Cerebellar nuclear complex (tissue), 1 donor: ENCODE results near the gene KSR1.
"Not testable (repeated sequence)": the region's sequence is repeated elsewhere in the genome, so short reads cannot be mapped to it uniquely, and the experiment has no call there.

ENCODE experiments used
- DNase-seq, 2 experiments: peaks; one replicate each; lab custom pipeline; 2025; lab: John Stamatoyannopoulos, UW

Gene KSR1

DNA sequence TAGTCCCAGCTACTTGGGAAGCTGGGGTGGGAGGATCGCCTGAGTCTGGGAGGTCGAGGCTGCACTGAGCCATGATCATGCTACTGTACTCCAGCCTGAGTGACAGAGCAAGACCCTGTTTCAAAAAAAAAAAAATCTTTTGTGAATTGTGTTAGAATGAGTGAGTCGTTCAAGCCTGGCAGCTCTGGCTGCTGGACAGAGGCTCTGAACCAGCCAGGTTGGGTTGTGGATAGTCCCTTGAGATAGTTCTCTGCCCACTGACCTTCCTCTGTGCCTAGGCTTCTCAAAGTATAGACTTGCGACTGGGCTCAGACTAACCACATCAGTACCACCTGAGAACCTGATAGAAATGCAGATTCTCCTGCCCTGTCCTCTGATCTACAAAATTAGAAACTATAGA, 2.2 kb upstream of the KSR1 start:
- DNase-seq = no peak

DNA sequence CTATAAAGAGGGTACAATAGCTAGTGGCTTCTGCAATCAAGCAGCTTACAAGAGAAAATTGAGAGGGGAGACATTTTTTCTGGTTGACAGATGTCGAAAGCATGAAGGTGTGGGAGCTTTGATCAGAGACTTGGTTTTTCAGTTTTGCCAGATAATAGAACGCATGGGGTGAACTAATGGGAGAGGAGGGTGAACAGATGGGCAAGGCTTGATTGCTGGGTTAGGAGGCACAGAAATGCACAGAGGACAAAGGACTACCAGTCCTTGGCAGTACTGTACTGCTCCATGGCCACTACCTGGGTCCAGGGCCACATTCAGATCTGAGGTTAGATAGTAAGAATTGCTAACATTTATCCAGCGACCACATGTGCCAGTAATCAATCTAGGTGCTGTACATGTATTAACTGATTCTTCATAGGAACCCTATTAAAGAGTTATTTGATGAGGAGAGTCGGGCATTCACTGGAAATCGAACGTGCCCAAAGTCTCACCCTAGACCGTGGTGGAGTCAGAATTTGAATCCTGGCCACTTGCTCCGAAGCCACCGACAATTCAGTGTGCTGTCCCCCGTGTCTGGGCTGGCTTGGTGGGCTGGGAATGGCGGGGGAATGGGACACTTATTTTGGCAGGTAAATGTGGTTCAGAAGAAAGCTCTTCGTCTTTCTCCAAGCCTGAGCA, 873 bp upstream of the KSR1 start:
- no peak for DNase-seq

DNA sequence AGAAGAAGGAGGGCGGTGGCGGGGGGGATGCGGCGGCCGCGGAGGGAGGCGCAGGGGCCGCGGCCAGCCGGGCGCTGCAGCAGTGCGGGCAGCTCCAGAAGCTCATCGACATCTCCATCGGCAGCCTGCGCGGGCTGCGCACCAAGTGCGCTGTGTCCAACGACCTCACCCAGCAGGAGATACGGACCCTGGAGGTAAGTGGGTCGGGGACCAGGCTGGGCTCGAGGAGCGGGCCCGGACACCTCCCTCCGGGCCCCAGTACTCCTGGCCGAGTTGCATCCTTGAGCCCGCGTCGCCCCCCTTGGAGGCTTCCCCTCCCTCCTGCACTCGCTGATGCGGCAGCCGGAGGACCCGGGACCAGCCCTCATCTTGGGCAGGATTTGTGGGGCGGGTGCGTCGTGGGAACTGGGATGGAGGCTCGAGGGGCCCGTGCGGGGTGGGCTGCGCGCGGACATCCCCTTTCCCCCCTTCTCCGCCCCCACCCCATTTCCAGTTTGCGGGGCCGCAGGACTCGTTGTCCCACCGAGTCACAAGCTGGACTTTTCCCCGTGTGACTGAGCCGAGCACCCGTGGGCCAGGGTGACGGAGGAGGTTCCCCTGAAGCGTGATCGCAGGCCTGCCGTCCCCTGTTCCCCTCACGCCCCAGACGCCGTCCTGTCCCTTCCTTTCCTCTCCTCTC, 572 bp downstream of the KSR1 start:
- DNase-seq = no peak

DNA sequence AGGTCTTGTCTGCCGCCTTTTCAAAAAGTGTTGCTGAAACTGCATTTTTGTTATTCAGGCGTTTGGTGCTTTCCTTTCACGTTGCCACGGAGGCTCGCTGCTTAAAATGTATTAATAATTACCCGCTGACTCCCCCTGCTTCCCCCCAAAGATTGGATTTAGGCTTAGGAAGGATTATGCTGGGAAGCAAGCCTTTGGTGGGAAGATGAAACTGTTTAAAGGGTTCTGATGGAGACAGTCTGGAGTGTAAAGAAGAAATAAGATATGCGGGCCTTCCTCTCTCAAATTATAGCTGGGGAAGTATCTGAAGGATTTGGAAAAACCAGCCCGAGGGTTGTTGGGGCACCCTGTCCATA, 1.1 kb downstream of the KSR1 start:
- no peak for DNase-seq

DNA sequence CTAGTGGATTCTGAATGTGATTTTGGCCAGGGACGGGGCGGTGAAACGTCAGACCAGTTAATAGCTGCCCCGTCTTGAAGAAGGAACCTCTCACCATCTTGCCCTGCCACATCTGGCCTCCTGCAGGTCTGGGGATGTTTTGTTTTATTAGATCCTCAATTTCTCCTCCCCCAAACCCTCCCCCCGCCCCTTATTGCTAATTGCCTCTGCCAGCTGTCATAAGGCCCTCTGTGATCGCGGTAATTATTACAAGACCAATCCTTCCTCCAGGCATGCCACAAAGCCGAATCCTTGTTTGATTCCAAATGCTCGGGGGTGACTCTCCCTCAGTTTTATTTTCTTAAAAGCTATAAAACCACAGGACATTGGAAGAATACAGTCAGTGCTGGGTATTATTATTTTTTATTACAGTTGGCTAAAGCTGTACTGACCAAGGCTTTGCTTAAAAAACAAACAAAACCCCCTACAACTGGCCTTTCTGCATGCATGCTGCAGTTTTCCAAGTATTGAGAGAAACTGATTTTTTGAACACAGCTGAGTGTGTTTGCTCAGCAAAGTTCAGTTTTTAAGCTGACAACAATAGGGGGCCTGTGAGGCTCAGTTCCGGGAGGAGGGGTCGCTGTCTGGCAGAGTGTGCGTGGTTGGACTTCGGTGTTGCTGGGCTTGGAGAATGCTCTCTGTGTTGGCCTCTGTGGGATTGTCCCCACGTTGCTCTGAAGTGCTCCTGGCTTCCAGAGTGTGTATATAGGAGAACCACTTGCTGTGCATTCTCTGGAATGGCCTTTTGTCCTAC, 1.7 kb downstream of the KSR1 start:
- DNase-seq = no peak

DNA sequence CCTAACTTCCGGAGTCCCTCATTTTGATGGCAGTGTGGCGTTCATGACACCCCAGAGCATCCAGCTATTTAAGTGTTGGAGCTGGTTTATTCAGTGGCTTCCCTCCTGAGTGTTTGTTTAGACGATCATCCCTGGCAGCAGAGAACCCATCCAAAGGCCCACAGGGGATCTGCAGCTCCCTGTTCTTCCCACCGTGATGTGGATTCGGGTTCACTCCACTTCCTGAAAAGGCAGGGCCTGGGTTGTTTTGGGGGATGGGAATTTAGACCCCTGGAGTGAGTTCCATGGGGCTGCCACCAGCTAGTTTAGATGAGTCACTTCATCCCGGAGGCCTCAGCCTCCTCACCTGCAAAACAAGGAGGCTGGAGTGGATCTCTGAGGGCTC, 2.3 kb downstream of the KSR1 start:
- DNase-seq = no peak

DNA sequence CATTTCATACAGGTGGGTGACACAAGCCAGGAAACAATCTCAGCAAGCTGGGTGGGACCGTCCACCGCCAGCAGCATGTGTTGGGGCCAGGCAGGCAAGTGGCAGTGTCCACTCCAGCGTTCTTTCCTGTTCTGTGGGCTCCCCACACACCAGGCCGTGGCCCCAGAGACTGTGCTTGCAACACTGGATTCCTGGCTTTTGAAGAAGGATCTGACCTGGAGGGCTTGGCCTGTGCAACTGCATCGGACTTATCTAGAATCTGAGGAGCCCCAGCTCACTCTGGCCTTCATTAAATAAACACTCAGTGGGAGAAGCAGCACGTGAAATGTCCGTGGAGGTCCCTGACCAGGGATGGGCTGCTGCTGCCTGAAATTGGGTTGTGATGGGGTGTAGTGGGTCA, 3.2 kb downstream of the KSR1 start:
- no peak for DNase-seq

DNA sequence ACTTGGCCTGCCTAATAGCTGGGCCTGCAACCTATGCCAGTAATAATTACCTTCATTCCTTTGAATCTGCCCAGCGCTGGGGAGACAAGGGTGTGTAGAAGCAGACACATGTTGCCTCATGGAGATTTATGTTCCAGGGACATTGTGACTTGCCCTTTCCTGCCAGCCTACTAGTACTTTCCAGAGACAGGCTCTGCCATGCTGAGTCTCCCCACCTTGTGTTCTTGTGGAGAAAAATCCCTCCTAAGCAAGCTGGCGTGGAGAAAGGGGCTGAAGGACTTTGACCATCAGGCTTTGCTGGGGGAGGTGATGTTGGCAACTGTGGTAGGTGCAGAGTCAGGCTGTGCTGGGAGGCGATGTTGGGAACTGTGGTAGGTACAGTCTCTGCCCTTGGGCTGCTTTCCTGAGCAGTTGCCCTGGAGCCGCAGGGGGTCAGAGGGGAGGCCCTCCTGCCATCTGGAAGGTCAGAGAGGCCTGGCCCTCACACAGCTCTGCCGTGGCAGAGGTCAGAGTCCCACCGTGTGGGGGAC, 4.0 kb downstream of the KSR1 start:
- no peak for DNase-seq

DNA sequence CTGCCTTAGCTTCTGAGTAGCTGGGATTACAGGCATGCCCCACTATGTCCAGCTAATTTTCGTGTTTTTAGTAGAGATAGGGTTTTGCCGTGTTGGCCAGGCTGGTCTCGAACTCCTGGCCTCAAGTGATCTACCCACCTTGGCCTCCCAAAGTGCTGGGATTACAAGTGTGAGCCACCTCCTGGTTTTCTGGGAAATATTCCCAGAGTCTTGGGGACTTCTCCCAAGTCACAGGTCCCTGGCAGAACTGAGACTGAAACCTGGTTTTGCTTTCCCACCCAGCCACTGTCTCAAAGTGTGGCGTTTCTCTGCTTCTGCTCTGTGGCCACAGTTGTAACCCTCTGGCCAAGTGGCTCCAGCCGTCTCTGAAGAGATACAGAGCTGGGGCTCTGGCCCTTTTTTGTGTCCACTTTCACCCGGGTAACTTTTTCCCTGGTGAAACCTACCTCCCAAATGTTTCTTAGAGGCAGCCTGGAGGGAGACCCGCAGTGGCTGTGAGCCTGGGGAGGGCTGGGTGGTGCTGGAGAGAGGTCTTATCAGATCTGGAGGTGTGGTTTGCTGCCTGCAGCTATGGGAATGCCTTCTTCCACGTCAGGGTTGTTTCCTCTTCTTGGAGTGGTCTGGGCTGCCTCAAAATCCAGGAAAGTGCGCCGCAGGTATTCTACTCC, 5.1 kb downstream of the KSR1 start:
- DNase-seq = no peak

DNA sequence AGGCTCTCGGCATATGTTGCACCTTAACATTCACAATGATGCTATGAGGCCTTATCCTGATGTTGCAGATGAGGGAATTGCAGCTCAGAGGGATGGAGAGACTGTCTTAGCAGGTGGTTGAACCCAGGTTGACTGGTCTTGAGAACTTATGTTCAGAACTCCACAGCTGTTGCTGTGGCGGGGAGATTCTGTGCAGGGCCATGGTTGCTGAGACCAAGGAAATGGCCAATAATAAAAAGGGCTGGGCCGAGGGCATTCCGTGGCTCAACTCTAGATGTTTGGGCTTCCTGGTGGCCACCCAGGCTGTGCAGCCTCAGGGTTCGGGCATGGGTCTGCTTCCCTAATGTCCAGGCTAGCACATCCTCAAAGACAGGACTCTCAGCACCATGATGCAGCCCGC, 5.9 kb downstream of the KSR1 start:
- DNase-seq = no peak

DNA sequence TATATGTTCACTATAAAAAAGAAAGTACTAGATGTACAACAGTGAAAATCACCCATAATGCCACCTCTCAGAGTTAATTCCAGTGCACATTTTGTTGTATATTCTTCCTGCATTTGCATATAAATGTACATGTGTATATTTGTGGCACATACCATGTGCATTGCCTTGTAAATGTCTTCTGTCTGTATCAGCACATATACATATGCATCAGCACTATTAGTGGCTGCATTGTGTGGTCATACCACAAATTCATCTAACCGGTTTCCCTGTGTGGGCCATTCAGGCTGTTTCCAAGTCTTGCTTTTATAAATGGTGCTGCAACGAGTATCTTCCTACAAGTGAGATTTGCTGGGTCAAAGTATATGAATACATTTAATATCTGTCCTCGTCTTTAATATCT, 6.5 kb downstream of the KSR1 start:
- no peak for DNase-seq

DNA sequence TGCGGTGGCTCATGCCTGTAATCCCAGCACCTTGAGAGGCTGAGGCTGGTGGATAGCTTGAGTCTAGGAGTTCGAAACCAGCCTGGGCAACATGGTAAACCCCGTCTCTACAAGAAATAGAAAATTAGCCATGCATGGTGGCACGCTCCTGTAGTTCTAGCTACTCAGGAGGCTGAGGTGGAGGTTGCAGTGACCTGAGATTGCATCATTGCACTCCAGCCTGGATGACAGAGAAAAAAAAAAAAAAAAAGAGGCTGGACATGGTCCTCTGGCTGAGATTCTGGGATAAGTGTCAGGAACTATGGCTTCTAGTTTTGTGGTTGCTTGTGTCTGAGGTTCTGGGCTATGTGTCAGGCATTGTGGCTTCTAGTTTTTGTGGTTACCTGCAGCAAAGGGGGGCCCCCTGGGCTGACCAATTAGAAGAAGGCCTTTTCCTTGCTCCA, 7.0 kb downstream of the KSR1 start:
- DNase-seq = no peak

DNA sequence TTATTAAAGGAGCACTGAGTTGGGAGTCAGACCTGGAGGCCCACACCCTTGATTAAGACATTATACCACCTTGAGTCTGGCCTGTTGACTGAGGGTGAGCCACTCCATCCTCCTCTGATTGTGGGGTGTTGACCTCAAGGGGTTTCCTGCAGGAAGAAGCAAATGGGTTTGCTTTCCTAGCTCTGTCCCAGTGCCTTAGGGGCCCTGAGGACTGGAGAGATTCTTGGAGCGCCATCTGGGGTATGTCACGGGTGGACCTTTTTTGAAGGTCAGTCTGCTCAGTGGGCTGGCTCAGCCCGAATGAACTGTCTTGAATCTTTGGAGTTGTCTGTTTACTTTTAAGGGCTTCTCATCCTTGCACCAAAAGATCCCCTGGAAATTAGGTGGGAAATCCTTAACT, 7.8 kb downstream of the KSR1 start:
- not testable (repeated sequence) for DNase-seq

DNA sequence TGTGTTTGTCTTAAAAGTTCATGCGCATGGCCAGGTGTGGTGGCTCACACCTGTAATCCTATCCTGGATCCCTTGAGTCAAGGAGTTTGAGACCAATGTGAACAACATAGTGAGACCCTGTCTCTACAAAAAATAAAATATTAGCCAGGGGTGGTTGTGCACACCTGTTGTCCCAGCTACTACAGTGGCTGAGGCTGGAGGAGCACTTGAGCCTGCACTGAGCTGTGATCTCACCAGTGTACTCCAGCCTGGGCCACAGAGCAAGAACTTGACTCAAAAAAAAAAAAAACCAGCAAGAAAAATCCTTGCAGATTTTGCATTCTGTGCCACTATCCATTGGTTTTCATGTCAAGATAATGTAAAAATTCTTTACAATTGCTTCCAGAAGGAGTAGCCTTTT, 8.2 kb downstream of the KSR1 start:
- DNase-seq = no peak

DNA sequence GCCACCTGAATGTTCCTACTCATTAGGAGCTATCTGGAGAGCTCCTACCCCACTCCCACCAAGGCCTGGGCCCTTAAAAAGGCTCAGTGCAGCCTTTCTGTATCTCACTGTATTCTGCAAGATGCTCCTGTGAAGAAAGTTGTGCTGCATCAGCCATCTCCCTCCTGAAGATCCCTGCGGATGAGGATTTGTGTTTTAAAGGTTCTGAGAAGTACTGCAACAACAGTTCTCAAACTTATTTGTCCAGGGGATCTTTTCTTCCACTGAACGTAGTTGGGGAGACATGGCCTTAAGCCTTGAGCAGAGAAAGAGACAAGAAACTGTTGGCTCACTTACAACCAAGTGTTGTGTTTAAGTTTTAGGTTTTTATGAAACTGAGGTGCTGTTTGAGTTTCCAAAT, 9.6 kb downstream of the KSR1 start:
- not testable (repeated sequence) for DNase-seq

DNA sequence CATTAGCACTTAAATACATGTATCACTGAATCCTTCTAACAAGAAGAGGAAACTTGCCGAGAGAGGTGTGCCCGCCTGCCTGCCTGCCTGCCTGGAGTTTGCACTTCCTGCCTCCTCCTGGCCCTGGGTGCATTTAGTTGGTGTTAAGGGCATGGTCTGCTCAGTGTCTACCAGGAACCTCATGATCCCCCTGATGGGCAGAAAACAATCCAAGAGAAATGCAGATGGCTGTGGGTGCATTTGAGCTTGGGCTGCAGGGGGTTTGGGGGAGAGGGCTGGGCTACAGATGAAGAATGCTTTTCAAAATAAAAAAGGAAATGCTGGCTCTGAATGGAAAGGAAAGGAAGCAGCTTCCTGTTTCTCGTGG, 10.1 kb downstream of the KSR1 start:
- no peak for DNase-seq

DNA sequence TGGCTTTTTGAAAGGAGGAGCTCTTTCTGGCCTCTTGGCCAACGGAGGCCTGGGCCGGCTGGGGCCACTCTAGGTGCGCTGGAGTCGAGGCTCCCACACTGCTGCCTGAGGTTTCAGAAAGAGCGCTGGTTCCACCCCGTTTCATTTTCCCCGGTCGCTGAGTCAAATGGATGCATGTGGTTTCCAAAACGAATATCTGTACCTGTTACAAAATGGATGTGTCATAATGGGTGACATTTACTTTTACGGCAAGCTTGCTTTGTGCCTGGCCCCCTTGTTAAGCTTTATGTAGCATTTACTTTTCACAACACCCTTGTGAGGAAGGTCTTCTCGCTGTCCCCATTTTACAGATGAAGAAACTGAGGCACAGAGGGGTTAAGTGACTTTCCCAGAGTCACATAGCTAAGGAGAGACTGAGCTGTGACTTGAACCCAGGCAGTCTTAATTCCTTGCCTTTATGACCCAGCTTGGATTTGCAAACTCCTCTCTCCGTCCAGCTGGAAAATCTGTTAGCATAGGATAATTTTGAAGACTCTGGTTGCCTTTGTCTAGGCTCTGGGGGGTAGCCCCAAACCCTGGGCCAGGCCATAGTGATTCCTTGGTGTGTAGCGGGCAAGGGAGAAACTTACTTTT, 10.6 kb downstream of the KSR1 start:
- DNase-seq = no peak

DNA sequence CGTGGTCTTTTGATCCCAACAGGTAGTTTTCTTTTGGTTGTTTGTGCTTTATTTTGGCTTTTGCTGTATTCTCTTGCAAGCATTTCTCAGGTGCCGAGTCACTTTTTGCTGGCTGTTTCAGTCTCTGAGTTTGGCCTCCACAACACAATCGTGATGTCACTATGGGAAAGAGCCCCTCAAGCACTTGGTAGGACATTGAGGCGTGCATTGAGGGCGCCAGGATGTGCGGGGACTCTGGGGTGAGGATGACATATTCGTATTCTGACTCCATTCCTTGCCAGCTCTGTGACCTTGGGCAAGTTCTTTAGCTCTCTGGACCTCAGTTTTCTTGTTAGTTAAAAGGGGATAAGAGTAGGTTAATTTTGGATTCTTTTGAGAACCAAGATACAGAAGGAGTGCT, 13.0 kb downstream of the KSR1 start:
- no peak for DNase-seq

DNA sequence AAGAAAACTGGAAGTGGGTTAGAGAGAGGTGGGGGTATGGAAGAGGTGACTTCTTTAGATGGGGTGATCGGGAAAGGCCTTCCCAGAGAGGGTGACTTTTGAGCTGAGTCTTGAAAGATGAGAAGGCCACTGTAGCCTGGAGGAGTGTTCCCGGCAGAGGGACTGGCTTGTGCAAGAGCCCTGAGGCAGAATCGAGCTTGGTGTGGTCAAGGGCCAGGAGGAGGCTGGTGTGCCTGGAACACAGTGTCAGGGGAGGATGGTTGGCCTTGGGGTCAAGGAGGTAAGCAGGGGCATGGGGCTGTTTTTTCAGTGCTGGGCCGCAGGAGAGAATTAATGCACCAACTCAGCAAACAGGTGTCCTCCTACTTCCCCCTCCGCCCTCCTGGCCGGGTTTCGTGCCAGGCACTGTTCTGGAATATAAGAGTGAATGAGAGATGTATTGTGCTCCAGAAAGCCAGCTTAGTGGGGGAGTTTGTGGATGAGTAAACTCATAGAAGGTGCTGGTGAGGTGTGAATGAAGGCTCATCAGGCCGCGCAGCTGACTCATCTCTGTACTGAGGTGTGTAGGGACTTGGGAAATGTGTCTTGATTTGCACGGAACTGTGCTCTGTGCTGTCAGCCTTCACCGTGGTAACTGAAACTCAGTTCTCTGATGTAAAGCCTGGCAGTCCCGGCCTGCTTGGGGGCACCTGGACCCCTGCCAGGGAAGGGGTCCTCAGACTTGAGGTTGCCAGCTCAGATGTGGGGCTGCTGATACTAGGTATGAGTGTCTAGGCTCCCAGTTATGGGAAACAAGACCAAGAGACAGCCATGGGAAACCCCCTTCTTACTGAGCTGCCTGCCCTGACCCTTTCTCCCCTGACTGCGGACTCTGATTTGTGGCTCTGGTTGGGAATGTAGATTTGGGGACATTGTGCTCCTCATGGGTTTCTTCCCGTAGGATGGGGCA, 15.3 kb downstream of the KSR1 start:
- no peak for DNase-seq

DNA sequence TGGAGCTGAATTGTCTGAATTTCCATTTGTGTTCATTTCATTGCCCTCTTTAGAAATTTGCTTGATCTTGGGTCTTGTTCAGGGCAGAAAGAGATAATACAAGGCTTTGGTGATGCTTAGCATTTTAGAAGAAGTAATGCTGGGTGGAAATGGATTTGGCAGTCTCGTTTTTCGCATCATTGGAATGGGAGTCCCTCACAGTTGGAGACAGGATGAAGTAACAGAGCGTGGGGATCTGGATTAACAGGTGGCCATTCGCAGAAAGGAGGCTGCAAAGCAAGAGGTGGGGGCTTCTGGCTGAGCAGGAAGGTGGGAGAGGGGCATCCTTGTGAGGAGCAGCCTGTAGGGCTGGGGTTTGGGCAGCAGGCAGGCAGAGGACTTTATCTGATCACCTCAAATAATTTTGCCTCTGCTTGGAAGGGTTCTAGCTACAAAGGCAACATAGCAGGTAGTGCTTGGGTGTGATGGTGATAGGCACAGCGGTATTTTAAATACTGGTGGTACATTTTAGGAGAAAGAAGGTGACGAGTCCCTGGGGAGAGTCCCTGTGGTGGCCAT, 17.0 kb downstream of the KSR1 start:
- no peak for DNase-seq
